ENCODE results near the gene DAGLB.

DAGLB gene

DNA sequence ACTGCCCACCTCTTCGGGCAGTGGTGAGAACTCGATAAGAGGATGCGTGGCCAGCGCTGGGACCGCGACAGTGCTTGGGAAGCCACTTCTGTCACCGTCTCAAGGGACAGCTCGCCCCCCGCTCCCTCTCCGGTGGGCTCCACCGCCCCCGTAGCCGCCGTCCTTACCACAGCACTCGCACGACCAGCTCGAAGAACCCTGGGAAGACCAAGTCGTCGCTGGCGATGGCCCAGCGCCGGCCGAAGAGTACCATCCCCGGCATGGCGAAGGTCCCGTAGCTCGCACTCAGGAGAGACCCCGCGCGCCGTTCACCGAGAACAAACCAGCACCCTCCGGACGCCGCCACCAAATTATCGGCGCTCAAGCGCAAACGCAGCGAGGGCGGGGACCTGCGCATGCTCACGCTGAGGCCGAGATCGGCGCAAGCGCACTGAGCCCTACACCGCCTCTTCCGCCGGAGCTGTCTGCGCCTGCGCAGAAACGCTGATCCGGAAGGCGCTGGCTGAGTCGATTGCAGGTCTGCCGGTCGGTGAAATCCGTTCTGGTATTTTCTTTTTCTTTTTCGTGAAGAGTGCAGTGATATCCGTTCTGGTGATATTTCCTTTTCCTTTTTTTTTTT, at the start of gene DAGLB:
Gene DAGLB (minus strand): TSS at position 374 of the 619 bp plus-strand sequence. CDS start 112 bp downstream, at position 262.
- Histone ChIP-seq H3K36me3 (ENCODE audit: insufficient read depth, insufficient read length, low read length) (peaks cover 39% of the 10 kb centered on the region), H3K27me3 (ENCODE audit: insufficient read depth, insufficient read length) (no peaks in the 10 kb centered on the region), H3K9me3 (ENCODE audit: insufficient read depth, low read length) (no peaks in the 10 kb centered on the region), H3K9ac (ENCODE audit: insufficient read length, low read depth) (peak within 1 kb of the TSS; percentile 100), H3K4me1 (ENCODE audit: insufficient read depth, insufficient read length) (peaks cover 4% of the 10 kb centered on the region), H3K4me3 (ENCODE audit: insufficient read length, low read depth) (peak within 1 kb of the TSS; percentile 99)
- DNase-seq (ENCODE audit: low read depth, low spot score): peak; percentile 96
- TF ChIP-seq ZNF274 (IDR thresholded peaks at IDR 0.05; ENCODE audit: low read depth, low read length): no peak
- TF ChIP-seq YY1 (IDR thresholded peaks at IDR 0.05; ENCODE audit: insufficient read depth, insufficient read length): no peak
- TF ChIP-seq SUZ12 (IDR thresholded peaks at IDR 0.05; ENCODE audit: extremely low read depth, insufficient read depth, insufficient read length): no peak

- TF ChIP-seq YY1 (IDR thresholded peaks at IDR 0.05; ENCODE audit: insufficient read depth, insufficient read length): no peak
- TF ChIP-seq SUZ12 (IDR thresholded peaks at IDR 0.05; ENCODE audit: extremely low read depth, insufficient read depth, insufficient read length): no peak
- no peak for TF ChIP-seq ZNF274 (IDR thresholded peaks at IDR 0.05; ENCODE audit: low read depth, low read length)
- Histone ChIP-seq H3K36me3 (ENCODE audit: insufficient read depth, insufficient read length, low read length) (no peaks in the 10 kb centered on the region), H3K27me3 (ENCODE audit: insufficient read depth, insufficient read length) (peaks cover 8% of the 10 kb centered on the region), H3K4me3 (ENCODE audit: insufficient read length, low read depth) (no peak overlapping the region), H3K9ac (ENCODE audit: insufficient read length, low read depth) (peak overlapping the region; percentile 37), H3K9me3 (ENCODE audit: insufficient read depth, low read length) (no peaks in the 10 kb centered on the region), H3K4me1 (ENCODE audit: insufficient read depth, insufficient read length) (peaks cover 5% of the 10 kb centered on the region)
- DNase-seq (ENCODE audit: low read depth, low spot score): no peak
Measured at GRCh38 chr7:6497637-6497905, 49.8 kb upstream of the DAGLB start.

GRCh38 chr7:6496842-6497636, 49.3 kb upstream of the DAGLB start:
- no peaks in the 10 kb centered on the region for H3K36me3 ChIP-seq (ENCODE audit: insufficient read depth, insufficient read length, low read length)
- H3K9me3 ChIP-seq (ENCODE audit: insufficient read depth, low read length): no peaks in the 10 kb centered on the region
- no peak overlapping the region for H3K9ac ChIP-seq (ENCODE audit: insufficient read length, low read depth)
- H3K27me3 ChIP-seq (ENCODE audit: insufficient read depth, insufficient read length): peaks cover 7% of the 10 kb centered on the region
- H3K4me3 ChIP-seq (ENCODE audit: insufficient read length, low read depth): no peak overlapping the region
- no peak for DNase-seq (ENCODE audit: low read depth, low spot score)
- no peak for TF ChIP-seq SUZ12 (IDR thresholded peaks at IDR 0.05; ENCODE audit: extremely low read depth, insufficient read depth, insufficient read length)
- TF ChIP-seq YY1 (IDR thresholded peaks at IDR 0.05; ENCODE audit: insufficient read depth, insufficient read length): no peak
- no peak for TF ChIP-seq ZNF274 (IDR thresholded peaks at IDR 0.05; ENCODE audit: low read depth, low read length)
- peaks cover 4% of the 10 kb centered on the region for H3K4me1 ChIP-seq (ENCODE audit: insufficient read depth, insufficient read length)

- peaks cover 2% of the 10 kb centered on the region for H3K4me1 ChIP-seq (ENCODE audit: insufficient read depth, insufficient read length)
- no peaks in the 10 kb centered on the region for H3K9me3 ChIP-seq (ENCODE audit: insufficient read depth, low read length)
- TF ChIP-seq SUZ12 (IDR thresholded peaks at IDR 0.05; ENCODE audit: extremely low read depth, insufficient read depth, insufficient read length) (no peak), ZNF274 (IDR thresholded peaks at IDR 0.05; ENCODE audit: low read depth, low read length) (no peak), YY1 (IDR thresholded peaks at IDR 0.05; ENCODE audit: insufficient read depth, insufficient read length) (no peak)
- no peaks in the 10 kb centered on the region for H3K36me3 ChIP-seq (ENCODE audit: insufficient read depth, insufficient read length, low read length)
- no peak for DNase-seq (ENCODE audit: low read depth, low spot score)
- H3K27me3 ChIP-seq (ENCODE audit: insufficient read depth, insufficient read length): no peaks in the 10 kb centered on the region
- no peak overlapping the region for H3K9ac ChIP-seq (ENCODE audit: insufficient read length, low read depth)
- H3K4me3 ChIP-seq (ENCODE audit: insufficient read length, low read depth): no peak overlapping the region
Measured at GRCh38 chr7:6495597-6496262, 48.0 kb upstream of the DAGLB start.

- Histone ChIP-seq H3K9ac (ENCODE audit: insufficient read length, low read depth) (no peak overlapping the region), H3K27me3 (ENCODE audit: insufficient read depth, insufficient read length) (no peaks in the 10 kb centered on the region), H3K4me1 (ENCODE audit: insufficient read depth, insufficient read length) (peaks cover 2% of the 10 kb centered on the region), H3K9me3 (ENCODE audit: insufficient read depth, low read length) (peaks cover 7% of the 10 kb centered on the region; the same call in 1 of the 2 replicates), H3K4me3 (ENCODE audit: insufficient read length, low read depth) (no peak overlapping the region), H3K36me3 (ENCODE audit: insufficient read depth, insufficient read length, low read length) (no peaks in the 10 kb centered on the region)
- DNase-seq (ENCODE audit: low read depth, low spot score): no peak
- TF ChIP-seq ZNF274 (IDR thresholded peaks at IDR 0.05; ENCODE audit: low read depth, low read length): no peak
- TF ChIP-seq YY1 (IDR thresholded peaks at IDR 0.05; ENCODE audit: insufficient read depth, insufficient read length): no peak
- TF ChIP-seq SUZ12 (IDR thresholded peaks at IDR 0.05; ENCODE audit: extremely low read depth, insufficient read depth, insufficient read length): no peak
Measured at GRCh38 chr7:6494365-6494764, 46.6 kb upstream of the DAGLB start.

GRCh38 chr7:6491194-6491593, 43.4 kb upstream of the DAGLB start:
- Histone ChIP-seq H3K27me3 (ENCODE audit: insufficient read depth, insufficient read length) (no peaks in the 10 kb centered on the region), H3K4me1 (ENCODE audit: insufficient read depth, insufficient read length) (no peaks in the 10 kb centered on the region), H3K9me3 (ENCODE audit: insufficient read depth, low read length) (peaks cover 9% of the 10 kb centered on the region; the same call in 1 of the 2 replicates), H3K4me3 (ENCODE audit: insufficient read length, low read depth) (no peak overlapping the region), H3K36me3 (ENCODE audit: insufficient read depth, insufficient read length, low read length) (no peaks in the 10 kb centered on the region), H3K9ac (ENCODE audit: insufficient read length, low read depth) (no peak overlapping the region)
- TF ChIP-seq YY1 (IDR thresholded peaks at IDR 0.05; ENCODE audit: insufficient read depth, insufficient read length) (no peak), ZNF274 (IDR thresholded peaks at IDR 0.05; ENCODE audit: low read depth, low read length) (no peak), SUZ12 (IDR thresholded peaks at IDR 0.05; ENCODE audit: extremely low read depth, insufficient read depth, insufficient read length) (no peak)
- DNase-seq (ENCODE audit: low read depth, low spot score): no peak

DNA sequence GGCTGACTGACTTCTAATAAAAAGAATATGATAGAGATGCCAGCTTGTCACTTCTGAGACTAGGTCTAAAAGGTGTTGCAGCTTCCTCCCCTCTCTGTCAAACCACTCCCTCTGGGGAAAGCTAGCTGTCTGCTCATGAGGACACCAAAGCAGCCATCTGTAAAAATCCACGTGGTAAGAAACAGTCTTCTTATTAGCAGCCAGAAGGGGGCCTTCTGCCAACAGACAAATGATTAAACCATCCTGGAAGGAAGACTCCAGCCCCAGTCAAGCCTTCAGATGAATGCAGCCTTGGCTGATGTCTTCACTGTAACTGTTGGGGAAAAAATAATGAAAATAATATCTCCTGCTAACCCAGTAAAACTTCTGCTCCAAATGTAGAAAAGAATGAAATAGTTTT, 41.9 kb upstream of the DAGLB start:
- no peak overlapping the region for H3K9ac ChIP-seq (ENCODE audit: insufficient read length, low read depth)
- no peak overlapping the region for H3K4me3 ChIP-seq (ENCODE audit: insufficient read length, low read depth)
- H3K27me3 ChIP-seq (ENCODE audit: insufficient read depth, insufficient read length): no peaks in the 10 kb centered on the region
- TF ChIP-seq SUZ12 (IDR thresholded peaks at IDR 0.05; ENCODE audit: extremely low read depth, insufficient read depth, insufficient read length) (no peak), ZNF274 (IDR thresholded peaks at IDR 0.05; ENCODE audit: low read depth, low read length) (no peak), YY1 (IDR thresholded peaks at IDR 0.05; ENCODE audit: insufficient read depth, insufficient read length) (no peak)
- H3K9me3 ChIP-seq (ENCODE audit: insufficient read depth, low read length): peaks cover 9% of the 10 kb centered on the region; the same call in 1 of the 2 replicates
- no peaks in the 10 kb centered on the region for H3K4me1 ChIP-seq (ENCODE audit: insufficient read depth, insufficient read length)
- no peaks in the 10 kb centered on the region for H3K36me3 ChIP-seq (ENCODE audit: insufficient read depth, insufficient read length, low read length)
- DNase-seq (ENCODE audit: low read depth, low spot score): no peak
